ENCODE results near the gene KIF6.

The KIF6 gene

DNA sequence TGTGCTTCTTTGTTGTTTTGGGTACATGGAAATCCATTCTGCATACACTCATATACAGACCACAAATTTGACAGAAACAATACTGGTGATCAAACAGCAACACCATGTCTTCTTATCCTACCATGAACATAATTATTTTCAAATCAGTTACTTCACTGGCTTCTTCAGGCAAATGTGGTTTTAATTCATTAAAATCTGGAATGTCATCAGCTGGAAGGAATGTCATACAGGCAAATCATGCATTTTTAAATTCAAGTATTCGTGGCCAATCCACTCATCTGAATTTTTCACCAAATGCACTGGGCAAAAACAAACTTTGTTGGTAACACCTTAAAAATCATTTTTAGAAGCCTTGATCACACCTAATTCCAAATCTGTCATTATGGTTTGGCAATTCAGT, 59.3 kb downstream of the KIF6 start:
- peak; percentile 40 for DNase-seq (ENCODE audit: low read depth, low spot score)
- Histone ChIP-seq H3K36me3 (ENCODE audit: insufficient read depth, low read length) (no peaks in the 10 kb centered on the region), H3K9me3 (ENCODE audit: low read depth, low read length) (no peaks in the 10 kb centered on the region), H3K9ac (ENCODE audit: insufficient read length) (peak overlapping the region; percentile 44), H3K27ac (peak overlapping the region; percentile 94), H3K4me3 (peak overlapping the region; percentile 55)
- TF ChIP-seq EZH2 (IDR thresholded peaks at IDR 0.05), result no peak
- no peak for TF ChIP-seq POLR2AphosphoS5 (IDR thresholded peaks at IDR 0.05; ENCODE audit: borderline replicate concordance, low read depth, low read length)
- TF ChIP-seq FOXP2 (optimal IDR thresholded peaks at IDR 0.05; ENCODE audit: control extremely low read depth, extremely low read length, insufficient read depth), result no peak

DNA sequence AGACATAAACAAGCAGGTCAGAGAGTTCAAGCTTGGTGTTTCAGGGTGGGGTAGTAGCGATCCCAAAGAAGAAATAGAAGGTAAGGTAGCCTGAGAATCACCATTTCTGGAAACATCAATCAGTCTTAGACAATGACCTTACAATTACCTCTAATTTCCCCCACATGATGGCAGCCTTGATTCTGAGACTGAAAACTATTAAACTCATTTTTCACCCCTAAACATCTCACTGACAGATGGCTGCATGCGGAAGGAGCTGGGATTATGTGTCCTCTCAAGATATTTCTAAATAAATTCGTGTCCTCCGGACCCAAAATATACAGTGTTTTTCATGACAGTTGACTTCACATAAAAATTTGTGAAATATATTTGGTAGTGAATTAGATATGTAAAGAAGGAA, 61.0 kb downstream of the KIF6 start:
- no peak for DNase-seq (ENCODE audit: low read depth, low spot score)
- Histone ChIP-seq H3K27ac (no peak overlapping the region), H3K9ac (ENCODE audit: insufficient read length) (no peak overlapping the region), H3K9me3 (ENCODE audit: low read depth, low read length) (no peaks in the 10 kb centered on the region), H3K36me3 (ENCODE audit: insufficient read depth, low read length) (no peaks in the 10 kb centered on the region), H3K4me3 (no peak overlapping the region)
- TF ChIP-seq FOXP2 (optimal IDR thresholded peaks at IDR 0.05; ENCODE audit: control extremely low read depth, extremely low read length, insufficient read depth), result no peak
- TF ChIP-seq EZH2 (IDR thresholded peaks at IDR 0.05), result no peak
- no peak for TF ChIP-seq POLR2AphosphoS5 (IDR thresholded peaks at IDR 0.05; ENCODE audit: borderline replicate concordance, low read depth, low read length)

GRCh38 chr6:39657355-39658135, 67.7 kb downstream of the KIF6 start:
- H3K4me3 ChIP-seq, result no peak overlapping the region
- TF ChIP-seq POLR2AphosphoS5 (IDR thresholded peaks at IDR 0.05; ENCODE audit: borderline replicate concordance, low read depth, low read length) (no peak), FOXP2 (optimal IDR thresholded peaks at IDR 0.05; ENCODE audit: control extremely low read depth, extremely low read length, insufficient read depth) (no peak), EZH2 (IDR thresholded peaks at IDR 0.05) (no peak)
- DNase-seq (ENCODE audit: low read depth, low spot score), result no peak
- no peak overlapping the region for H3K9ac ChIP-seq (ENCODE audit: insufficient read length)
- H3K9me3 ChIP-seq (ENCODE audit: low read depth, low read length), result no peaks in the 10 kb centered on the region
- 0 out of 2 replicates have a peak overlapping the region, but pooled peaks have one; percentile 15 for H3K27ac ChIP-seq
- H3K36me3 ChIP-seq (ENCODE audit: insufficient read depth, low read length), result no peaks in the 10 kb centered on the region

- no peaks in the 10 kb centered on the region for H3K36me3 ChIP-seq (ENCODE audit: insufficient read depth, low read length)
These were observed 71.1 kb downstream of the KIF6 start for GRCh38 chr6:39654121-39654520.

DNA sequence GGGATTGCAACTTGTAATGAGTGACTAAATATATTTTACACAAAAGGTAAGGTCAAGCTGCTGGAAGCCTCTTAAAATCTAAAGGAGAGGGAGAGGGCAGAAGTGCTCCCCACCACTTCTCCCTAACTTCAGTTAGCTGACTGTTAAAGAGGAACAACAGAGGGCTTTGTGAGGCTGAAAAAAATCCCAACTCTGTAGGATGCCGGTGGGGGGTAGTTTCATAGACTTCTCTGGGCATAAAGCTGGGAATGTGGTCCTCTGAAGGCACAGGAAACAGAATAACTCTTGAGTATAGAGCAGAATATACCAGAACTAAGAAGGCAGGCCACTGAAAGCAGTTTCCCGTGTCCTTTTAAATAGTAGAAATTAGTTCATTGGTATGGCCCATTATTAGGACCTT, 71.6 kb downstream of the KIF6 start:
- Histone ChIP-seq H3K27ac (peak overlapping the region; percentile 68), H3K4me3 (no peak overlapping the region), H3K36me3 (ENCODE audit: insufficient read depth, low read length) (no peaks in the 10 kb centered on the region), H3K9me3 (ENCODE audit: low read depth, low read length) (no peaks in the 10 kb centered on the region), H3K9ac (ENCODE audit: insufficient read length) (no peak overlapping the region)
- TF ChIP-seq EZH2 (IDR thresholded peaks at IDR 0.05) (no peak), POLR2AphosphoS5 (IDR thresholded peaks at IDR 0.05; ENCODE audit: borderline replicate concordance, low read depth, low read length) (no peak), FOXP2 (optimal IDR thresholded peaks at IDR 0.05; ENCODE audit: control extremely low read depth, extremely low read length, insufficient read depth) (no peak)
- DNase-seq (ENCODE audit: low read depth, low spot score), result no peak

More at GRCh38 chr6:39654121-39654520, 71.1 kb downstream of the KIF6 start:
- no peak for DNase-seq (ENCODE audit: low read depth, low spot score)
- no peak overlapping the region for H3K4me3 ChIP-seq
- no peaks in the 10 kb centered on the region for H3K9me3 ChIP-seq (ENCODE audit: low read depth, low read length)
- H3K9ac ChIP-seq (ENCODE audit: insufficient read length), result no peak overlapping the region
- peak overlapping the region; percentile 68 for H3K27ac ChIP-seq
- TF ChIP-seq FOXP2 (optimal IDR thresholded peaks at IDR 0.05; ENCODE audit: control extremely low read depth, extremely low read length, insufficient read depth) (no peak), POLR2AphosphoS5 (IDR thresholded peaks at IDR 0.05; ENCODE audit: borderline replicate concordance, low read depth, low read length) (no peak), EZH2 (IDR thresholded peaks at IDR 0.05) (no peak)

DNA sequence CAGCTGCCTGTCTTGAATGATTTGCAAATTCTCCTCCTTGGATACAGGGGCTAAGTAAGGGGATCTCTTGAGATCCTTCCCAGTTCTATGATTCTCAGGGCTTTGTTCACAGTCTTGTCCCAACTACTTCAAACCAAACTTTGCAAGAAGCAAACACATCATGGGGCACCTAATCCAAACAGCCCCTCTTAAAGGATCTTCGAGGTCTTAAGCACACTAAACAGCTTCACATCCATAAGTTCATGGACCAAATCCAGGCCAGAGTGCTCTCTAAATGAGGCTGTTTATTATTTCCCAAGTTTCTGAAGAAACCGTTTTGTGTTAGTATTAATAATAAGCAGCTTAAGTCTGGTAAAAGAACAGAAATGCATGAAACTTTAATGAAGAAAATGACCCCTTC, 75.2 kb downstream of the KIF6 start:
- TF ChIP-seq FOXP2 (optimal IDR thresholded peaks at IDR 0.05; ENCODE audit: control extremely low read depth, extremely low read length, insufficient read depth) (no peak), POLR2AphosphoS5 (IDR thresholded peaks at IDR 0.05; ENCODE audit: borderline replicate concordance, low read depth, low read length) (no peak), EZH2 (IDR thresholded peaks at IDR 0.05) (no peak)
- Histone ChIP-seq H3K4me3 (no peak overlapping the region), H3K9ac (ENCODE audit: insufficient read length) (no peak overlapping the region), H3K36me3 (ENCODE audit: insufficient read depth, low read length) (no peaks in the 10 kb centered on the region), H3K27ac (peak overlapping the region; percentile 45; the same call in 1 of the 2 replicates), H3K9me3 (ENCODE audit: low read depth, low read length) (no peaks in the 10 kb centered on the region)
- DNase-seq (ENCODE audit: low read depth, low spot score), result no peak

DNA sequence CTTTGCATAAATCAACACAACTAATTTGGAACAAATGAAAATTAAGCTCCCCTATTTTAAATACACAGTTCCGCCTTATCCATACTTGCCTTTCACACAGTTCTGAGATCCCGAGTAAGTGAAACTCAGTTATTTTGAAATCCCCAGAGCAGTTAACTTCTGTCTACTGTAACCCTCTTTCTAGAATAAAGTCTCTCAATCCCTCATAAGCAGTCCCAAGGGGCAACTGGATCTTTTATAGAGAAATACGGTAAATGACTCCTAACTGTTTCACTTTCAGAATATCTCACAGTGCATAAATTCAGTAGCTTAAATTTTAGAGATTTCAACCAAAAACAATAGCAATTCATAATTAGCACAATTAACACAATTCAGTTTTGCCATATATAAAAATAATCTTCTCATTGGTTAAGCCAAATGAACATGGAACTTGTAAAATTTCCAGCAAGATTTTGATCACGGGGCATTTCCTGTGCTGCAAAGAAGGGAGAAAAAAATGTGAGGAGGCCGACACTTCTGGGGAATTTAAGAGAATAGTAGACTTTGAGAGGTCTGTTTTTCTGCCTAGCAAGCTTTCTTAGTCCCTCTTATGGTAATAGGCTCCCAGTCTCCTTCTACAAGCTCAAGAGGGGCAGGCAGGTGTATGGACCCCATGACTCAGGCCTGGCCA, 78.3 kb downstream of the KIF6 start:
- Histone ChIP-seq H3K36me3 (ENCODE audit: insufficient read depth, low read length) (no peaks in the 10 kb centered on the region), H3K27ac (peak overlapping the region; percentile 93), H3K9ac (ENCODE audit: insufficient read length) (peak overlapping the region; percentile 54), H3K4me3 (peak overlapping the region; percentile 72), H3K9me3 (ENCODE audit: low read depth, low read length) (no peaks in the 10 kb centered on the region)
- DNase-seq (ENCODE audit: low read depth, low spot score), result peak; percentile 80
- TF ChIP-seq EZH2 (IDR thresholded peaks at IDR 0.05) (no peak), POLR2AphosphoS5 (IDR thresholded peaks at IDR 0.05; ENCODE audit: borderline replicate concordance, low read depth, low read length) (no peak), FOXP2 (optimal IDR thresholded peaks at IDR 0.05; ENCODE audit: control extremely low read depth, extremely low read length, insufficient read depth) (no peak)

- H3K36me3 ChIP-seq (ENCODE audit: insufficient read depth, low read length), result no peaks in the 10 kb centered on the region
- H3K9ac ChIP-seq (ENCODE audit: insufficient read length), result no peak overlapping the region
- TF ChIP-seq POLR2AphosphoS5 (IDR thresholded peaks at IDR 0.05; ENCODE audit: borderline replicate concordance, low read depth, low read length) (no peak), EZH2 (IDR thresholded peaks at IDR 0.05) (no peak), FOXP2 (optimal IDR thresholded peaks at IDR 0.05; ENCODE audit: control extremely low read depth, extremely low read length, insufficient read depth) (no peak)
- H3K27ac ChIP-seq, result no peak overlapping the region
- no peak for DNase-seq (ENCODE audit: low read depth, low spot score)
- no peaks in the 10 kb centered on the region for H3K9me3 ChIP-seq (ENCODE audit: low read depth, low read length)
- H3K4me3 ChIP-seq, result no peak overlapping the region
These were observed 82.9 kb downstream of the KIF6 start for GRCh38 chr6:39642270-39642669.
